Measurements from ENCODE around the gene IL13. TPM values are rescaled to one million over a fixed set of nuclear protein-coding genes. Genes with fewer than 3 reads are reported as not detected.
A peak's percentile ranks its signal among the peaks of the same experiment; 100 is the strongest.

Gene IL13
- total and polyA plus RNA-seq, 10 of the 15 experiments (the other 5 are each of a cell fraction or from before 2014, with no cell fraction given): 0.06 to 0.40 (median 0.11) TPM; not detected in 6

- TF ChIP-seq CTCF (IDR thresholded peaks at IDR 0.05 in 2 of 3, conservative IDR thresholded peaks at IDR 0.05 in 1 of 3; ENCODE audit: control insufficient read depth in 2 of 3, extremely low read depth in 1 of 3, insufficient read depth in 1 of 3, low read depth in 3 of 3, low read length in 3 of 3) (peak in 2 of 3 experiments; percentile 18 to 35; a peak in 3 of 6 replicates), ETV6 (conservative IDR thresholded peaks at IDR 0.05 in 1 of 2, IDR thresholded peaks at IDR 0.05 in 1 of 2; ENCODE audit: borderline replicate concordance in 1 of 2, low read depth in 1 of 2) (0 out of 4 replicates have a peak, but pooled peaks of 1 of the 2 experiments have one; percentile 7), SP1 (IDR thresholded peaks at IDR 0.05; ENCODE audit: low read depth, low read length) (no peak), IKZF2 (IDR thresholded peaks at IDR 0.05) (peak; percentile 76 to 82), POLR2A (IDR thresholded peaks at IDR 0.05; ENCODE audit: low read depth, low read length) (0 out of 2 replicates have a peak, but pooled peaks have one; percentile 10), ZNF687 (IDR thresholded peaks at IDR 0.05) (peak; percentile 76), NFXL1 (IDR thresholded peaks at IDR 0.05; ENCODE audit: borderline replicate concordance) (no peak), EGR1 (IDR thresholded peaks at IDR 0.05; ENCODE audit: borderline replicate concordance in 1 of 2, low read depth in 2 of 2, low read length in 2 of 2) (peak; percentile 75 to 96), RELB (IDR thresholded peaks at IDR 0.05; ENCODE audit: low read depth) (peak; percentile 58; the same call in 1 of the 2 replicates), ZNF592 (IDR thresholded peaks at IDR 0.05) (0 out of 2 replicates have a peak, but pooled peaks have one; percentile 52), ATF7 (IDR thresholded peaks at IDR 0.05; ENCODE audit: low read depth) (peak; percentile 59), IRF4 (IDR thresholded peaks at IDR 0.05; ENCODE audit: low read depth, low read length) (peak; percentile 44; the same call in 1 of the 2 replicates), BACH1 (IDR thresholded peaks at IDR 0.05; ENCODE audit: borderline replicate concordance) (no peak), SMC3 (IDR thresholded peaks at IDR 0.05; ENCODE audit: borderline replicate concordance, low read length) (peak; percentile 30; the same call in 1 of the 2 replicates), CHD1 (IDR thresholded peaks at IDR 0.05; ENCODE audit: low read depth, low read length) (no peak), PAX5 (IDR thresholded peaks at IDR 0.05; ENCODE audit: borderline replicate concordance, low read depth, low read length) (peak; percentile 20; the same call in 1 of the 2 replicates)
These were observed 3.4 kb downstream of the IL13 start (continued) for GRCh38 chr5:132661231-132662003.

All from GM12878 (cell line).